ENCODE data around the gene ADIPOR2. TPM values are rescaled to one million over a fixed set of nuclear protein-coding genes. Genes with fewer than 3 reads are reported as not detected.
A peak's percentile ranks its signal among the peaks of the same experiment; 100 is the strongest.

The ADIPOR2 gene
- polyA plus RNA-seq, 2 of the 4 experiments (the other 2 are of a cell fraction): 60.4 to 65.4 TPM

- WGBS (ENCODE audit: missing lambda C conversion rate): 88% methylated on average over 2 of the region's 2 CpGs
- CTCF ChIA-PET: interaction anchor here (0.9 to 1.7 kb wide), 5 partner anchors 13 to 274 kb away, joined by 3 to 9 read pairs (median 4); no protein-coding TSS in a partner anchor
- no peak for DNase-seq (ENCODE audit: low read depth in 1 of 2, low spot score in 1 of 2)
- H3K4me2 ChIP-seq: no peak overlapping the region
- POLR2A ChIA-PET: interaction anchor here (0.6 kb wide), 1 partner anchor 13 kb away, joined by 3 read pairs; no protein-coding TSS in a partner anchor
- no peak overlapping the region for H3K4me3 ChIP-seq
- no peak for ATAC-seq
- H3K27ac ChIP-seq: 0 out of 6 replicates have a peak overlapping the region, but pooled peaks of 1 of the 2 experiments have one; percentile 8
- no peak for FAIRE-seq
- TF ChIP-seq ZFP36 (IDR thresholded peaks at IDR 0.05; ENCODE audit: borderline replicate concordance, partially characterized antibody) (no peak), MAFK (IDR thresholded peaks at IDR 0.05; ENCODE audit: partially characterized antibody) (peak; percentile 86), NFE2L2 (conservative IDR thresholded peaks at IDR 0.05; ENCODE audit: low read length) (peak; percentile 73; the same call in 1 of the 2 replicates)
- peaks cover 19% of the 10 kb centered on the region; the same call in 2 of the 3 replicates for H3K4me1 ChIP-seq
- H3K9me3 ChIP-seq: no peaks in the 10 kb centered on the region
Measured at GRCh38 chr12:1665366-1665765, 25.5 kb upstream of the ADIPOR2 start.

DNA sequence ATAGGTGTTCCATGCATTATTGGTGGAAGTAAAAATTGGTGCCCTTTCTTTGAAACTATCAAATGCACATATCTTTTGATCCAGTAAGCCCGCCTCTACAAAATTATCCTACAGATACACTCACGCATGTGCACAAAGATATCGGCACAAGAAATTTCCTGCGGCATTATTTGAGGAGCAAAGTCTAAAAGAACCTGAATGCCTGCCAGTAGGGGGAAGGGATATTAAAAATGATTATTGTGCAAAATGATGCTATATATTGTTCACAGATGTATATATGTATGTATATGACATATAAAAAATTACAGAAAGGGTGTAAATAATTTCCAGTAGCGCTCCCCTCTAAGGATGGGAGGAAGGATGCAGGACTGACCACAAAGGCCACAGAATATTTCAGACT lies 24.7 kb upstream of the ADIPOR2 start:
- FAIRE-seq (no peak), ATAC-seq (no peak), DNase-seq (ENCODE audit: low read depth in 1 of 2, low spot score in 1 of 2) (no peak)
- Histone ChIP-seq H3K4me3 (no peak overlapping the region), H3K4me1 (peaks cover 13% of the 10 kb centered on the region; the same call in 2 of the 3 replicates), H3K27ac (no peak overlapping the region), H3K9me3 (no peaks in the 10 kb centered on the region), H3K4me2 (peak overlapping the region; percentile 27; the same call in 2 of the 3 replicates)
- CTCF ChIA-PET: interaction anchor here (0.8 to 1.4 kb wide), 3 partner anchors 14 to 274 kb away, joined by 3 to 6 read pairs (median 4); no protein-coding TSS in a partner anchor
- TF ChIP-seq HEYL (CRISPR knock-in tag; IDR thresholded peaks at IDR 0.05) (no peak), MAFK (IDR thresholded peaks at IDR 0.05; ENCODE audit: partially characterized antibody) (peak; percentile 62), BHLHE40 (IDR thresholded peaks at IDR 0.05; ENCODE audit: low read depth, low read length) (no peak)
- POLR2A ChIA-PET: no interaction called here
- 35% methylated on average over 5 of the region's 5 CpGs for WGBS (ENCODE audit: missing lambda C conversion rate)

GRCh38 chr12:1666685-1667162 lies 24.1 kb upstream of the ADIPOR2 start:
- ChIA-PET CTCF (interaction anchor here (0.8 to 2.0 kb wide), 5 partner anchors 13 to 273 kb away, joined by 3 to 8 read pairs (median 6); no protein-coding TSS in a partner anchor), POLR2A (no interaction called here)
- Histone ChIP-seq H3K4me2 (peak overlapping the region; percentile 27; the same call in 1 of the 3 replicates), H3K4me3 (no peak overlapping the region), H3K4me1 (peaks cover 9% of the 10 kb centered on the region; the same call in 2 of the 3 replicates), H3K27ac (0 out of 6 replicates have a peak overlapping the region, but pooled peaks of 1 of the 2 experiments have one; percentile 10), H3K9me3 (no peaks in the 10 kb centered on the region)
- ATAC-seq (no peak), DNase-seq (ENCODE audit: low read depth in 1 of 2, low spot score in 1 of 2) (no peak), FAIRE-seq (no peak)
- WGBS (ENCODE audit: missing lambda C conversion rate): 45% methylated on average over 2 of the region's 2 CpGs
- TF ChIP-seq EHMT2 (IDR thresholded peaks at IDR 0.05; ENCODE audit: low read depth): no peak
- TF ChIP-seq RFX5 (IDR thresholded peaks at IDR 0.05): no peak
- no peak for TF ChIP-seq RNF2 (IDR thresholded peaks at IDR 0.05; ENCODE audit: borderline replicate concordance, low read depth)
- TF ChIP-seq TFCP2L1 (CRISPR knock-in tag; IDR thresholded peaks at IDR 0.05): no peak
- TF ChIP-seq CBX8 (IDR thresholded peaks at IDR 0.05): no peak
- TF ChIP-seq, protein P1, sequence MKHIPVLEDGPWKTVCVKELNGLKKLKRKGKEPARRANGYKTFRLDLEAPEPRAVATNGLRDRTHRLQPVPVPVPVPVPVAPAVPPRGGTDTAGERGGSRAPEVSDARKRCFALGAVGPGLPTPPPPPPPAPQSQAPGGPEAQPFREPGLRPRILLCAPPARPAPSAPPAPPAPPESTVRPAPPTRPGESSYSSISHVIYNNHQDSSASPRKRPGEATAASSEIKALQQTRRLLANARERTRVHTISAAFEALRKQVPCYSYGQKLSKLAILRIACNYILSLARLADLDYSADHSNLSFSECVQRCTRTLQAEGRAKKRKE (CRISPR knock-in tag; IDR thresholded peaks at IDR 0.05; ENCODE audit: low read depth): no peak
- no peak for TF ChIP-seq CEBPB (IDR thresholded peaks at IDR 0.05)
- TF ChIP-seq NFE2L2 (conservative IDR thresholded peaks at IDR 0.05; ENCODE audit: low read length): no peak
- no peak for TF ChIP-seq EHF (CRISPR knock-in tag; IDR thresholded peaks at IDR 0.05)
- TF ChIP-seq CTCF (IDR thresholded peaks at IDR 0.05): no peak
- no peak for TF ChIP-seq ZSCAN20 (CRISPR knock-in tag; IDR thresholded peaks at IDR 0.05)
- TF ChIP-seq, protein P2, sequence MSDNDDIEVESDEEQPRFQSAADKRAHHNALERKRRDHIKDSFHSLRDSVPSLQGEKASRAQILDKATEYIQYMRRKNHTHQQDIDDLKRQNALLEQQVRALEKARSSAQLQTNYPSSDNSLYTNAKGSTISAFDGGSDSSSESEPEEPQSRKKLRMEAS (IDR thresholded peaks at IDR 0.05): no peak
- TF ChIP-seq, protein P3, sequence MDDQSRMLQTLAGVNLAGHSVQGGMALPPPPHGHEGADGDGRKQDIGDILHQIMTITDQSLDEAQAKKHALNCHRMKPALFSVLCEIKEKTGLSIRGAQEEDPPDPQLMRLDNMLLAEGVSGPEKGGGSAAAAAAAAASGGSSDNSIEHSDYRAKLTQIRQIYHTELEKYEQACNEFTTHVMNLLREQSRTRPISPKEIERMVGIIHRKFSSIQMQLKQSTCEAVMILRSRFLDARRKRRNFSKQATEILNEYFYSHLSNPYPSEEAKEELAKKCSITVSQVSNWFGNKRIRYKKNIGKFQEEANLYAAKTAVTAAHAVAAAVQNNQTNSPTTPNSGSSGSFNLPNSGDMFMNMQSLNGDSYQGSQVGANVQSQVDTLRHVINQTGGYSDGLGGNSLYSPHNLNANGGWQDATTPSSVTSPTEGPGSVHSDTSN (IDR thresholded peaks at IDR 0.05): no peak
- no peak for TF ChIP-seq MAZ (IDR thresholded peaks at IDR 0.05; ENCODE audit: borderline replicate concordance, low read depth, low read length)
- no peak for TF ChIP-seq CBX2 (IDR thresholded peaks at IDR 0.05; ENCODE audit: borderline replicate concordance, low read depth)
- TF ChIP-seq ZFP36 (IDR thresholded peaks at IDR 0.05; ENCODE audit: borderline replicate concordance, partially characterized antibody): no peak
- no peak for TF ChIP-seq TP53 (CRISPR knock-in tag; IDR thresholded peaks at IDR 0.05)
